Transverse colon (tissue), 4 donors: ENCODE data around the gene JUND.
A peak's percentile ranks its signal among the peaks of the same experiment; 100 is the strongest.

Experiments used
- EP300 ChIP-seq: sonication (generic); formaldehyde crosslinking; IDR thresholded peaks from one replicate; pipeline ENCODE4 v1.6.1; 2017; ENCODE audit warnings: antibody characterized with exemption, low read depth
- POLR2A ChIP-seq: fragments of 450-650 bp; IDR thresholded peaks from one replicate; pipeline ENCODE4 v1.6.1; 2016; ENCODE audit warnings: antibody characterized with exemption, mild to moderate bottlenecking, moderate library complexity
- POLR2AphosphoS5 ChIP-seq, 3 donors: sonication (generic); formaldehyde crosslinking; IDR thresholded peaks; one replicate each; pipeline ENCODE4 v1.6.1; 2016; ENCODE audit warnings: antibody characterized with exemption in 3 of 3
- TF ChIP-seq, protein P1 (sequence below), 5 experiments: fragments of 200-600 bp in 3 of 5; fragments of 450-650 bp in 2 of 5; sonication (generic) in 3 of 5; IDR thresholded peaks; 1 replicate in 2 of 5; 2 replicates in 3 of 5; pipeline ENCODE4 v1.5.1; 2016 to 2017; ENCODE audit warnings: antibody characterized with exemption in 5 of 5, inconsistent platforms in 3 of 5, mild to moderate bottlenecking in 2 of 5, moderate library complexity in 1 of 5

GRCh38 chr19:18310118-18310909 lies 28.9 kb upstream of the JUND start:
- TF ChIP-seq POLR2AphosphoS5 (IDR thresholded peaks at IDR 0.05), result peak in 2 of 3 donors; percentile 15
- TF ChIP-seq, protein P1, sequence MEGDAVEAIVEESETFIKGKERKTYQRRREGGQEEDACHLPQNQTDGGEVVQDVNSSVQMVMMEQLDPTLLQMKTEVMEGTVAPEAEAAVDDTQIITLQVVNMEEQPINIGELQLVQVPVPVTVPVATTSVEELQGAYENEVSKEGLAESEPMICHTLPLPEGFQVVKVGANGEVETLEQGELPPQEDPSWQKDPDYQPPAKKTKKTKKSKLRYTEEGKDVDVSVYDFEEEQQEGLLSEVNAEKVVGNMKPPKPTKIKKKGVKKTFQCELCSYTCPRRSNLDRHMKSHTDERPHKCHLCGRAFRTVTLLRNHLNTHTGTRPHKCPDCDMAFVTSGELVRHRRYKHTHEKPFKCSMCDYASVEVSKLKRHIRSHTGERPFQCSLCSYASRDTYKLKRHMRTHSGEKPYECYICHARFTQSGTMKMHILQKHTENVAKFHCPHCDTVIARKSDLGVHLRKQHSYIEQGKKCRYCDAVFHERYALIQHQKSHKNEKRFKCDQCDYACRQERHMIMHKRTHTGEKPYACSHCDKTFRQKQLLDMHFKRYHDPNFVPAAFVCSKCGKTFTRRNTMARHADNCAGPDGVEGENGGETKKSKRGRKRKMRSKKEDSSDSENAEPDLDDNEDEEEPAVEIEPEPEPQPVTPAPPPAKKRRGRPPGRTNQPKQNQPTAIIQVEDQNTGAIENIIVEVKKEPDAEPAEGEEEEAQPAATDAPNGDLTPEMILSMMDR (IDR thresholded peaks at IDR 0.05), result no peak
- no peak for TF ChIP-seq POLR2A
- TF ChIP-seq EP300, result peak; percentile 51
